Activated T-cell treated with anti-CD3 and anti-CD28 coated beads, Interleukin-2, amount 50 U/mL, for 24 hours (primary cell): Measurements from ENCODE around the gene FOSL2.
A peak's percentile ranks its signal among the peaks of the same experiment; 100 is the strongest.

Source experiments
- DNase-seq: peaks from one replicate; pipeline ENCODE4 v3.0.0-alpha.2; 2020
- H3K27ac Mint-ChIP-seq: 2 replicates; pipeline ENCODE4 v1.8.0; 2020; ENCODE audit warnings: mild to moderate bottlenecking, mixed read lengths
- H3K27me3 Mint-ChIP-seq: 2 replicates; pipeline ENCODE4 v1.8.0; 2020; ENCODE audit warnings: mixed read lengths
- H3K36me3 Mint-ChIP-seq: 2 replicates; pipeline ENCODE4 v1.8.0; 2020; ENCODE audit warnings: low read depth, mixed read lengths
- H3K4me1 Mint-ChIP-seq: 2 replicates; pipeline ENCODE4 v1.8.0; 2020; ENCODE audit warnings: low read depth, mixed read lengths
- H3K4me3 Mint-ChIP-seq: 2 replicates; pipeline ENCODE4 v1.8.0; 2020; ENCODE audit warnings: mild to moderate bottlenecking, moderate library complexity, mixed read lengths
- H3K9me3 Mint-ChIP-seq: 2 replicates; pipeline ENCODE4 v1.8.0; 2020; ENCODE audit warnings: mixed read lengths

The FOSL2 gene

GRCh38 chr2:28430788-28431418 lies 38.2 kb downstream of the FOSL2 start:
- Mint-ChIP-seq H3K9me3 (peaks cover 10% of the 10 kb centered on the region), H3K4me1 (peaks cover 33% of the 10 kb centered on the region), H3K36me3 (no peaks in the 10 kb centered on the region), H3K27me3 (no peaks in the 10 kb centered on the region), H3K4me3 (no peak overlapping the region), H3K27ac (no peak overlapping the region)
- DNase-seq: no peak

- no peak overlapping the region for H3K27ac Mint-ChIP-seq
- H3K4me1 Mint-ChIP-seq: peaks cover 31% of the 10 kb centered on the region
- H3K4me3 Mint-ChIP-seq: no peak overlapping the region
- no peaks in the 10 kb centered on the region for H3K27me3 Mint-ChIP-seq
- no peak for DNase-seq
- H3K36me3 Mint-ChIP-seq: no peaks in the 10 kb centered on the region
- H3K9me3 Mint-ChIP-seq: peaks cover 10% of the 10 kb centered on the region
These were observed 39.1 kb downstream of the FOSL2 start for GRCh38 chr2:28431741-28432140.

- Mint-ChIP-seq H3K27me3 (no peaks in the 10 kb centered on the region), H3K9me3 (peaks cover 10% of the 10 kb centered on the region), H3K4me1 (peaks cover 31% of the 10 kb centered on the region), H3K4me3 (no peak overlapping the region), H3K36me3 (no peaks in the 10 kb centered on the region), H3K27ac (no peak overlapping the region)
- DNase-seq: no peak
These were observed 39.7 kb downstream of the FOSL2 start for GRCh38 chr2:28432362-28432761.

- Mint-ChIP-seq H3K27ac (no peak overlapping the region), H3K27me3 (no peaks in the 10 kb centered on the region), H3K4me3 (no peak overlapping the region), H3K9me3 (peaks cover 10% of the 10 kb centered on the region), H3K36me3 (no peaks in the 10 kb centered on the region), H3K4me1 (peaks cover 26% of the 10 kb centered on the region)
- DNase-seq: no peak
These were observed 40.6 kb downstream of the FOSL2 start for GRCh38 chr2:28433215-28433614.

GRCh38 chr2:28433935-28434599 lies 41.4 kb downstream of the FOSL2 start:
- no peaks in the 10 kb centered on the region for H3K36me3 Mint-ChIP-seq
- DNase-seq: peak; percentile 28
- peaks cover 31% of the 10 kb centered on the region for H3K4me1 Mint-ChIP-seq
- H3K27ac Mint-ChIP-seq: no peak overlapping the region
- no peak overlapping the region for H3K4me3 Mint-ChIP-seq
- no peaks in the 10 kb centered on the region for H3K27me3 Mint-ChIP-seq
- peaks cover 10% of the 10 kb centered on the region for H3K9me3 Mint-ChIP-seq

- Mint-ChIP-seq H3K27me3 (no peaks in the 10 kb centered on the region), H3K4me3 (no peak overlapping the region), H3K36me3 (no peaks in the 10 kb centered on the region), H3K9me3 (peaks cover 10% of the 10 kb centered on the region), H3K27ac (no peak overlapping the region), H3K4me1 (peaks cover 31% of the 10 kb centered on the region)
- DNase-seq: no peak
These were observed 41.9 kb downstream of the FOSL2 start for GRCh38 chr2:28434600-28434989.

GRCh38 chr2:28435241-28435640 lies 42.6 kb downstream of the FOSL2 start:
- peaks cover 10% of the 10 kb centered on the region for H3K9me3 Mint-ChIP-seq
- H3K36me3 Mint-ChIP-seq: no peaks in the 10 kb centered on the region
- no peak overlapping the region for H3K4me3 Mint-ChIP-seq
- no peaks in the 10 kb centered on the region for H3K27me3 Mint-ChIP-seq
- DNase-seq: no peak
- H3K27ac Mint-ChIP-seq: no peak overlapping the region
- H3K4me1 Mint-ChIP-seq: peaks cover 30% of the 10 kb centered on the region

- DNase-seq: peak; percentile 26
- H3K36me3 Mint-ChIP-seq: no peaks in the 10 kb centered on the region
- peaks cover 10% of the 10 kb centered on the region for H3K9me3 Mint-ChIP-seq
- H3K4me1 Mint-ChIP-seq: peaks cover 24% of the 10 kb centered on the region
- no peak overlapping the region for H3K27ac Mint-ChIP-seq
- no peaks in the 10 kb centered on the region for H3K27me3 Mint-ChIP-seq
- no peak overlapping the region for H3K4me3 Mint-ChIP-seq
These were observed 43.2 kb downstream of the FOSL2 start for GRCh38 chr2:28435814-28436351.

GRCh38 chr2:28436525-28437051 lies 43.9 kb downstream of the FOSL2 start:
- H3K27me3 Mint-ChIP-seq: no peaks in the 10 kb centered on the region
- H3K4me3 Mint-ChIP-seq: no peak overlapping the region
- H3K36me3 Mint-ChIP-seq: no peaks in the 10 kb centered on the region
- peak; percentile 23 for DNase-seq
- peaks cover 25% of the 10 kb centered on the region for H3K4me1 Mint-ChIP-seq
- no peak overlapping the region for H3K27ac Mint-ChIP-seq
- peaks cover 10% of the 10 kb centered on the region for H3K9me3 Mint-ChIP-seq

- DNase-seq: peak; percentile 20
- H3K27ac Mint-ChIP-seq: no peak overlapping the region
- peaks cover 14% of the 10 kb centered on the region for H3K9me3 Mint-ChIP-seq
- no peaks in the 10 kb centered on the region for H3K27me3 Mint-ChIP-seq
- H3K4me1 Mint-ChIP-seq: peaks cover 32% of the 10 kb centered on the region
- no peak overlapping the region for H3K4me3 Mint-ChIP-seq
- H3K36me3 Mint-ChIP-seq: no peaks in the 10 kb centered on the region
These were observed 44.6 kb downstream of the FOSL2 start for GRCh38 chr2:28437149-28437835.

- peak; percentile 17 for DNase-seq
- H3K27ac Mint-ChIP-seq: no peak overlapping the region
- peaks cover 36% of the 10 kb centered on the region for H3K4me1 Mint-ChIP-seq
- no peaks in the 10 kb centered on the region for H3K27me3 Mint-ChIP-seq
- no peaks in the 10 kb centered on the region for H3K36me3 Mint-ChIP-seq
- H3K9me3 Mint-ChIP-seq: peaks cover 16% of the 10 kb centered on the region
- no peak overlapping the region for H3K4me3 Mint-ChIP-seq
These were observed 45.3 kb downstream of the FOSL2 start for GRCh38 chr2:28437918-28438317.

- H3K36me3 Mint-ChIP-seq: no peaks in the 10 kb centered on the region
- DNase-seq: no peak
- H3K27ac Mint-ChIP-seq: no peak overlapping the region
- peaks cover 39% of the 10 kb centered on the region for H3K4me1 Mint-ChIP-seq
- no peak overlapping the region for H3K4me3 Mint-ChIP-seq
- H3K27me3 Mint-ChIP-seq: no peaks in the 10 kb centered on the region
- H3K9me3 Mint-ChIP-seq: peaks cover 11% of the 10 kb centered on the region
These were observed 45.9 kb downstream of the FOSL2 start for GRCh38 chr2:28438532-28439063.

- no peak overlapping the region for H3K4me3 Mint-ChIP-seq
- H3K27me3 Mint-ChIP-seq: no peaks in the 10 kb centered on the region
- no peak for DNase-seq
- peaks cover 6% of the 10 kb centered on the region for H3K9me3 Mint-ChIP-seq
- H3K4me1 Mint-ChIP-seq: peaks cover 37% of the 10 kb centered on the region
- no peaks in the 10 kb centered on the region for H3K36me3 Mint-ChIP-seq
- no peak overlapping the region for H3K27ac Mint-ChIP-seq
These were observed 46.5 kb downstream of the FOSL2 start for GRCh38 chr2:28439127-28439526.

GRCh38 chr2:28439763-28440162 lies 47.1 kb downstream of the FOSL2 start:
- no peak for DNase-seq
- Mint-ChIP-seq H3K27me3 (no peaks in the 10 kb centered on the region), H3K27ac (no peak overlapping the region), H3K4me3 (no peak overlapping the region), H3K36me3 (no peaks in the 10 kb centered on the region), H3K9me3 (peaks cover 6% of the 10 kb centered on the region), H3K4me1 (peaks cover 37% of the 10 kb centered on the region)
